Measurements from ENCODE around the gene PLOD1. TPM values are rescaled to one million over a fixed set of nuclear protein-coding genes. Genes with fewer than 3 reads are reported as not detected.
A peak's percentile ranks its signal among the peaks of the same experiment; 100 is the strongest.
"Not testable (repeated sequence)": the region's sequence is repeated elsewhere in the genome, so short reads cannot be mapped to it uniquely, and the experiment has no call there.

The PLOD1 gene
- total RNA-seq, 1 donor from 2014 or later: 66.1 TPM

GRCh38 chr1:11989669-11990068 lies 55.2 kb downstream of the PLOD1 start:
- intact Hi-C loops (cut with DNase I): no loop called here
- ATAC-seq (ENCODE audit: poor library complexity) (peak; percentile 53), DNase-seq (peak; percentile 54)

GRCh38 chr1:11990303-11991032 lies 56.0 kb downstream of the PLOD1 start:
- intact Hi-C loops (cut with DNase I): no loop called here

GRCh38 chr1:11991969-11992676 lies 57.6 kb downstream of the PLOD1 start:
- no peak for ATAC-seq (ENCODE audit: poor library complexity)
- DNase-seq: peak; percentile 33
- intact Hi-C loops (cut with DNase I): no loop called here

More at GRCh38 chr1:11990303-11991032, 56.0 kb downstream of the PLOD1 start:
- DNase-seq (peak; percentile 72), ATAC-seq (ENCODE audit: poor library complexity) (peak; percentile 87)

GRCh38 chr1:11997081-11997850 lies 62.7 kb downstream of the PLOD1 start:
- no peak for ATAC-seq (ENCODE audit: poor library complexity)
- intact Hi-C loops (cut with DNase I): no loop called here
- peak; percentile 31 for DNase-seq

- intact Hi-C loops (cut with DNase I): no loop called here
- ATAC-seq (ENCODE audit: poor library complexity): no peak
- DNase-seq: peak; percentile 9
These were observed 64.1 kb downstream of the PLOD1 start for GRCh38 chr1:11998636-11999035.

GRCh38 chr1:11999236-11999635 lies 64.7 kb downstream of the PLOD1 start:
- ATAC-seq (ENCODE audit: poor library complexity) (no peak), DNase-seq (no peak)
- intact Hi-C loops (cut with DNase I): no loop called here

GRCh38 chr1:12001249-12001917 lies 66.9 kb downstream of the PLOD1 start:
- intact Hi-C loops (cut with DNase I): no loop called here
- ATAC-seq (ENCODE audit: poor library complexity) (no peak), DNase-seq (peak; percentile 42)

- DNase-seq: peak; percentile 73
- intact Hi-C loops (cut with DNase I): no loop called here
- ATAC-seq (ENCODE audit: poor library complexity): peak; percentile 84
These were observed 67.5 kb downstream of the PLOD1 start for GRCh38 chr1:12001996-12002493.

- intact Hi-C loops (cut with DNase I): no loop called here
- ATAC-seq (ENCODE audit: poor library complexity): no peak
- DNase-seq: peak; percentile 29
These were observed 69.2 kb downstream of the PLOD1 start for GRCh38 chr1:12003762-12004161.

- intact Hi-C loops (cut with DNase I): no loop called here
- ATAC-seq (ENCODE audit: poor library complexity) (no peak), DNase-seq (peak; percentile 26)
These were observed 71.1 kb downstream of the PLOD1 start for GRCh38 chr1:12005488-12006166.

GRCh38 chr1:12006167-12006921 lies 71.8 kb downstream of the PLOD1 start:
- DNase-seq (peak; percentile 20), ATAC-seq (ENCODE audit: poor library complexity) (no peak)
- intact Hi-C loops (cut with DNase I): no loop called here

- ATAC-seq (ENCODE audit: poor library complexity) (no peak), DNase-seq (peak; percentile 7)
- intact Hi-C loops (cut with DNase I): no loop called here
These were observed 72.7 kb downstream of the PLOD1 start for GRCh38 chr1:12007204-12007603.

- ATAC-seq (ENCODE audit: poor library complexity); intact Hi-C loops (cut with DNase I): not testable (repeated sequence)
- DNase-seq: peak; percentile 24
These were observed 73.8 kb downstream of the PLOD1 start for GRCh38 chr1:12008355-12008754.

- ATAC-seq (ENCODE audit: poor library complexity): no peak
- DNase-seq: peak; percentile 20
- intact Hi-C loops (cut with DNase I): no loop called here
These were observed 74.9 kb downstream of the PLOD1 start for GRCh38 chr1:12009318-12009947.

GRCh38 chr1:12010746-12011570 lies 76.4 kb downstream of the PLOD1 start:
- intact Hi-C loops (cut with DNase I): no loop called here
- DNase-seq (peak; percentile 38), ATAC-seq (ENCODE audit: poor library complexity) (no peak)

GRCh38 chr1:12011998-12012397 lies 77.5 kb downstream of the PLOD1 start:
- peak; percentile 15 for DNase-seq
- intact Hi-C loops (cut with DNase I): no loop called here
- no peak for ATAC-seq (ENCODE audit: poor library complexity)
